ENCODE data around the gene SRSF8.

DNA sequence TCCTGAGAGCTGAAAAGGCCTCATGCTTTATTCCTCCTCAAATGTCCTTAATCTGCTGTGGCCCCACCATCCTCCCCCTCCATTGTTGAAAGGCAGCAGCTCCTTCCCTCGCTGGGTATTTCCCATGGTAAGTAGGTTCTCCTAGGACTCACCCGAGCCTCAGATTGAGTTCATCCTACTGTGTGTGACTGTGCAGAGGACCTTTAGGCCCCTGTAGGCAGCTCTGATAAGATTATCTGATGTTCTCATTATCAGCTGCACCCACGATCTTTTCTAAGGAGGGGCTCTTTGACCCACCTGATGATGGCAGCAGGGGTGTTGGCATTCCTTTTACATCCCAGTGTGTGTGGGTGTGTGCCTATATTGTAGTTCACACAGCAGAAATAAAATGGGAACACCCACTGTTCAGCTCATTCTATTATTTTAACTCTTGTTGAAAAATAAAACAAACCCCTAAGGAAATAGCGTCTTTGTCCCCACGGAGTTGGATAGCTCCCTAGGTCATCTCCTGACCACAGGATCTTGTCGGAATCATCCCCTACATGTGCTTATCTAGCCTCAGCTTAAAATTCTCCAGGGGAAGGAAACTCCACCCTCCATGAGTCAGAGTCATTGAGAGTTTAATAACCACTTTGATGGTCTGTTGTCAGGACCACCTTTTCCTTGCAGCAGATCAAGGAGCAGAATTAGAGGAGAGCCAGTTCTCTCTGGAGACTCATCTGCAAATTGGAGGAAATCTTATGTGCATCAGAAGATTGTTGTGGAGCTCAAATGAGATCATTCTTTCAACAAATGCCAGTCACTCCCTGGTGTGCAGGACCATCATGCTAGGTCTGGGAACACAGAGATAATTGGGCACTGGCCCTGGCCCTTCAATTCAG, 42.2 kb downstream of the SRSF8 start:
- TF ChIP-seq REST (IDR thresholded peaks at IDR 0.05; ENCODE audit: low read depth), result no peak
- no peak for TF ChIP-seq YY1 (IDR thresholded peaks at IDR 0.05; ENCODE audit: low read depth)
- TF ChIP-seq CEBPB (IDR thresholded peaks at IDR 0.05), result no peak
- TF ChIP-seq USF1 (IDR thresholded peaks at IDR 0.05), result no peak
- no peak for TF ChIP-seq TEAD4 (IDR thresholded peaks at IDR 0.05)
- TF ChIP-seq TCF12 (IDR thresholded peaks at IDR 0.05; ENCODE audit: low read depth), result no peak
- TF ChIP-seq TAF1 (IDR thresholded peaks at IDR 0.05; ENCODE audit: low read depth), result no peak
- TF ChIP-seq MAX (IDR thresholded peaks at IDR 0.05), result no peak
- no peak for TF ChIP-seq EP300 (IDR thresholded peaks at IDR 0.05; ENCODE audit: borderline replicate concordance)
- TF ChIP-seq CREB1 (IDR thresholded peaks at IDR 0.05; ENCODE audit: low read depth), result no peak
- no peak for TF ChIP-seq EGR1 (IDR thresholded peaks at IDR 0.05)
- TF ChIP-seq RAD21 (IDR thresholded peaks at IDR 0.05; ENCODE audit: low read depth), result no peak
- TF ChIP-seq ZBTB7A (IDR thresholded peaks at IDR 0.05; ENCODE audit: low read depth), result no peak
